CD4-positive, alpha-beta T cell treated with Interleukin-4 for 1 hour (primary cell): ENCODE data around the gene PDS5B.
A peak's percentile ranks its signal among the peaks of the same experiment; 100 is the strongest.
"Not testable (repeated sequence)": the region's sequence is repeated elsewhere in the genome, so short reads cannot be mapped to it uniquely, and the experiment has no call there.

Experiments used
- DNase-seq, 2 donors: peaks; one replicate each; pipeline ENCODE4 v3.0.0-alpha.2; 2020 to 2022

The PDS5B gene

GRCh38 chr13:32650705-32651311 is 64.6 kb downstream of the PDS5B start:
- DNase-seq: peak; percentile 59 to 70

GRCh38 chr13:32657309-32657708 is 71.1 kb downstream of the PDS5B start:
- DNase-seq: no peak

- DNase-seq: no peak
These were observed 73.5 kb downstream of the PDS5B start for GRCh38 chr13:32659736-32660135.

- DNase-seq: no peak
These were observed 74.0 kb downstream of the PDS5B start for GRCh38 chr13:32660227-32660626.

GRCh38 chr13:32661685-32662084 is 75.4 kb downstream of the PDS5B start:
- no peak for DNase-seq

GRCh38 chr13:32663660-32664059 is 77.4 kb downstream of the PDS5B start:
- no peak for DNase-seq

GRCh38 chr13:32666990-32667571 is 80.8 kb downstream of the PDS5B start:
- no peak for DNase-seq

- DNase-seq: peak; percentile 13 to 58
These were observed 82.9 kb downstream of the PDS5B start for GRCh38 chr13:32669030-32669646.

- DNase-seq: no peak
These were observed 88.3 kb downstream of the PDS5B start for GRCh38 chr13:32674503-32674902.

GRCh38 chr13:32676242-32676641 is 90.0 kb downstream of the PDS5B start:
- DNase-seq: no peak

GRCh38 chr13:32682130-32682529 is 95.9 kb downstream of the PDS5B start:
- no peak for DNase-seq

GRCh38 chr13:32682740-32683139 is 96.5 kb downstream of the PDS5B start:
- DNase-seq: no peak

GRCh38 chr13:32687275-32687674 is 101.0 kb downstream of the PDS5B start:
- no peak for DNase-seq

- DNase-seq: no peak
These were observed 109.5 kb downstream of the PDS5B start for GRCh38 chr13:32695602-32696250.

GRCh38 chr13:32707471-32707870 is 121.2 kb downstream of the PDS5B start:
- DNase-seq: no peak

GRCh38 chr13:32713397-32713796 is 127.1 kb downstream of the PDS5B start:
- DNase-seq: no peak

- DNase-seq: not testable (repeated sequence)
These were observed 129.9 kb downstream of the PDS5B start for GRCh38 chr13:32716201-32716600.

- no peak for DNase-seq
These were observed 133.8 kb downstream of the PDS5B start for GRCh38 chr13:32720026-32720425.

- not testable (repeated sequence) for DNase-seq
These were observed 135.1 kb downstream of the PDS5B start for GRCh38 chr13:32721131-32722034.

GRCh38 chr13:32722340-32722739 is 136.1 kb downstream of the PDS5B start:
- DNase-seq: no peak

GRCh38 chr13:32723987-32724386 is 137.7 kb downstream of the PDS5B start:
- no peak for DNase-seq

GRCh38 chr13:32726374-32727037 is 140.3 kb downstream of the PDS5B start:
- DNase-seq: no peak
